Neural progenitor cell (in vitro differentiated cells): ENCODE measurements around the gene NEDD8. TPM values are rescaled to one million over a fixed set of nuclear protein-coding genes. Genes with fewer than 3 reads are reported as not detected.

ENCODE experiments used
- DNase-seq: peaks from one replicate; pipeline ENCODE4 v3.0.0-alpha.2; 2016; ENCODE audit warnings: low spot score
- H2AFZ ChIP-seq: fragments of 200-600 bp; sonication (generic); replicated peaks from 2 replicates; pipeline ENCODE4 v1.6.1; 2016; ENCODE audit warnings: antibody characterized with exemption
- H3F3A ChIP-seq: fragments of 200-600 bp; sonication (generic); 2 replicates; pipeline ENCODE4 v1.6.1; 2016; ENCODE audit warnings: antibody characterized with exemption, low read depth
- H3K27ac ChIP-seq: fragments of 200-600 bp; sonication (generic); 2 replicates; pipeline ENCODE4 v1.5.1; 2016; ENCODE audit warnings: mild to moderate bottlenecking
- H3K27me3 ChIP-seq: fragments of 200-600 bp; sonication (generic); 2 replicates; pipeline ENCODE4 v1.6.1; 2016; ENCODE audit warnings: mild to moderate bottlenecking, moderate library complexity
- H3K36me3 ChIP-seq: fragments of 200-600 bp; sonication (generic); 2 replicates; pipeline ENCODE4 v1.5.1; 2016
- H3K4me1 ChIP-seq: fragments of 200-600 bp; sonication (generic); 2 replicates; pipeline ENCODE4 v1.6.1; 2016; ENCODE audit warnings: mixed run types
- H3K4me2 ChIP-seq: fragments of 200-600 bp; sonication (generic); 2 replicates; pipeline ENCODE4 v1.6.1; 2016
- H3K4me3 ChIP-seq: fragments of 200-600 bp; sonication (generic); 2 replicates; pipeline ENCODE4 v1.5.1; 2016
- H3K79me2 ChIP-seq: fragments of 200-600 bp; sonication (generic); 2 replicates; pipeline ENCODE4 v1.6.1; 2016; ENCODE audit warnings: low read depth
- H3K9ac ChIP-seq: fragments of 200-600 bp; sonication (generic); 2 replicates; pipeline ENCODE4 v1.6.1; 2016
- H3K9me3 ChIP-seq: fragments of 200-600 bp; sonication (generic); 2 replicates; pipeline ENCODE4 v1.5.1; 2016; ENCODE audit warnings: low read depth
- H4K20me1 ChIP-seq: fragments of 200-600 bp; sonication (generic); 2 replicates; pipeline ENCODE4 v1.6.1; 2016; ENCODE audit warnings: low read depth
- H3K27ac Mint-ChIP-seq: 3 replicates; pipeline ENCODE4 v1.8.0; 2021; ENCODE audit warnings: mixed read lengths
- H3K27me3 Mint-ChIP-seq: 2 replicates; pipeline ENCODE4 v1.8.0; 2022; ENCODE audit warnings: low read depth, mild to moderate bottlenecking, inconsistent platforms, moderate library complexity, mixed read lengths; ENCODE audit not compliant: insufficient read depth
- H3K36me3 Mint-ChIP-seq: 3 replicates; pipeline ENCODE4 v1.8.0; 2021; ENCODE audit warnings: mixed read lengths
- H3K4me1 Mint-ChIP-seq: 3 replicates; pipeline ENCODE4 v1.8.0; 2021; ENCODE audit warnings: mixed read lengths
- H3K4me3 Mint-ChIP-seq: 3 replicates; pipeline ENCODE4 v1.8.0; 2021; ENCODE audit warnings: mild to moderate bottlenecking, moderate library complexity, mixed read lengths
- H3K9me3 Mint-ChIP-seq: 3 replicates; pipeline ENCODE4 v1.8.0; 2020; ENCODE audit warnings: mixed read lengths
- CTCF ChIP-seq: fragments of 200-600 bp; sonication (generic); IDR thresholded peaks from 2 replicates; pipeline ENCODE4 v1.5.1; 2017; ENCODE audit warnings: antibody characterized with exemption, mild to moderate bottlenecking
- EZH2 ChIP-seq: fragments of 200-600 bp; sonication (generic); IDR thresholded peaks from 2 replicates; pipeline ENCODE4 v1.6.1; 2017; ENCODE audit warnings: antibody characterized with exemption, mild to moderate bottlenecking, moderate library complexity
- EZH2phosphoT487 ChIP-seq: fragments of 200-600 bp; sonication (generic); IDR thresholded peaks from 2 replicates; pipeline ENCODE4 v1.6.1; 2017; ENCODE audit warnings: antibody characterized with exemption
- total RNA-seq: library from RNA; depleted of rRNA; stranded (reverse); fragments of >200 nt; gene quantifications from 2 replicates; pipeline ENCODE4 v1.2.3, GENCODE V29; 2015; ENCODE audit warnings: low replicate concordance

NEDD8 gene
- total RNA-seq, 1 donor from 2014 or later, result 220 TPM

GRCh38 chr14:24186831-24187538, 45.2 kb downstream of the NEDD8 start:
- peaks cover 23% of the 10 kb centered on the region for H3K36me3 Mint-ChIP-seq
- TF ChIP-seq CTCF, result no peak
- TF ChIP-seq EZH2phosphoT487, result no peak
- no peak for TF ChIP-seq EZH2
- no peak overlapping the region for H2AFZ ChIP-seq
- H3K27ac ChIP-seq, result no peak overlapping the region
- H3K9me3 ChIP-seq, result no peaks in the 10 kb centered on the region
- H3K27me3 Mint-ChIP-seq, result peaks cover 3% of the 10 kb centered on the region
- peak overlapping the region; percentile 88 for H3K4me3 Mint-ChIP-seq
- no peak overlapping the region for H3K9ac ChIP-seq
- H3F3A ChIP-seq, result peaks cover 19% of the 10 kb centered on the region
- no peaks in the 10 kb centered on the region for H3K9me3 Mint-ChIP-seq
- peaks cover 12% of the 10 kb centered on the region for H4K20me1 ChIP-seq
- no peak for DNase-seq
- H3K27me3 ChIP-seq, result no peaks in the 10 kb centered on the region
- H3K27ac Mint-ChIP-seq, result no peak overlapping the region
- peaks cover 19% of the 10 kb centered on the region for H3K4me1 Mint-ChIP-seq
- no peak overlapping the region for H3K4me3 ChIP-seq
- peaks cover 6% of the 10 kb centered on the region for H3K4me1 ChIP-seq
- no peaks in the 10 kb centered on the region for H3K36me3 ChIP-seq
- peaks cover 15% of the 10 kb centered on the region for H3K79me2 ChIP-seq
- H3K4me2 ChIP-seq, result no peak overlapping the region

GRCh38 chr14:24185741-24186140, 46.4 kb downstream of the NEDD8 start:
- Histone ChIP-seq H3F3A (peaks cover 22% of the 10 kb centered on the region), H3K4me1 (peaks cover 6% of the 10 kb centered on the region), H3K27ac (no peak overlapping the region), H3K36me3 (no peaks in the 10 kb centered on the region), H2AFZ (no peak overlapping the region), H3K9ac (no peak overlapping the region), H3K9me3 (no peaks in the 10 kb centered on the region), H3K4me3 (no peak overlapping the region), H3K79me2 (peaks cover 15% of the 10 kb centered on the region), H4K20me1 (peaks cover 14% of the 10 kb centered on the region), H3K27me3 (no peaks in the 10 kb centered on the region), H3K4me2 (no peak overlapping the region)
- Mint-ChIP-seq H3K4me1 (peaks cover 19% of the 10 kb centered on the region), H3K4me3 (no peak overlapping the region), H3K36me3 (peaks cover 19% of the 10 kb centered on the region), H3K27me3 (peaks cover 3% of the 10 kb centered on the region), H3K9me3 (no peaks in the 10 kb centered on the region), H3K27ac (no peak overlapping the region)
- no peak for DNase-seq
- no peak for TF ChIP-seq CTCF
- no peak for TF ChIP-seq EZH2
- no peak for TF ChIP-seq EZH2phosphoT487

DNA sequence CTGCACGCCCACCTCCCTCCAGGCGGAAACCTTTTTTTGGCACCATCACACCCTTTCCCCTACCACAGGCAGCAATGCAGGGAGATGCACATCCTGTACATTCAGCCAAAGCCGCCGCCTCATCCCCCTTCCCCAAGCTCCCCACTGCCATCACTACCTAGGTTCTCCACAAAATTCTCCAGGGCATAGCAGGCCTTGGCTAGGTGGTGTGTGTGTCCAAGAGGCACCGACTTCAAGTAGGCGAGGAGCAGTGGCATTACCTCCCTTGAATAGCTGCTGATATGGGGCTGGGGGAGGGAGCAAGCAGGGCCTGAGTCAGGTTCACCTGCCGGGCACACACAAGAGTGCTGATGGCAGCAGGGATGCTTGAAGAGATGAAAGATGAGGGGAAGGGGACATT, 47.1 kb downstream of the NEDD8 start:
- Histone ChIP-seq H3K36me3 (no peaks in the 10 kb centered on the region), H3K79me2 (peaks cover 15% of the 10 kb centered on the region), H4K20me1 (peaks cover 14% of the 10 kb centered on the region), H3K9ac (no peak overlapping the region), H3K4me2 (no peak overlapping the region), H2AFZ (no peak overlapping the region), H3K4me1 (peaks cover 6% of the 10 kb centered on the region), H3K4me3 (no peak overlapping the region), H3F3A (peaks cover 22% of the 10 kb centered on the region), H3K27me3 (no peaks in the 10 kb centered on the region), H3K9me3 (no peaks in the 10 kb centered on the region), H3K27ac (no peak overlapping the region)
- no peak for DNase-seq
- Mint-ChIP-seq H3K27ac (no peak overlapping the region), H3K9me3 (no peaks in the 10 kb centered on the region), H3K27me3 (peaks cover 3% of the 10 kb centered on the region), H3K4me3 (no peak overlapping the region), H3K4me1 (peaks cover 18% of the 10 kb centered on the region), H3K36me3 (peaks cover 19% of the 10 kb centered on the region)
- TF ChIP-seq EZH2phosphoT487 (no peak), CTCF (no peak), EZH2 (no peak)
